ENCODE results near the gene HEMGN.

HEMGN gene

DNA sequence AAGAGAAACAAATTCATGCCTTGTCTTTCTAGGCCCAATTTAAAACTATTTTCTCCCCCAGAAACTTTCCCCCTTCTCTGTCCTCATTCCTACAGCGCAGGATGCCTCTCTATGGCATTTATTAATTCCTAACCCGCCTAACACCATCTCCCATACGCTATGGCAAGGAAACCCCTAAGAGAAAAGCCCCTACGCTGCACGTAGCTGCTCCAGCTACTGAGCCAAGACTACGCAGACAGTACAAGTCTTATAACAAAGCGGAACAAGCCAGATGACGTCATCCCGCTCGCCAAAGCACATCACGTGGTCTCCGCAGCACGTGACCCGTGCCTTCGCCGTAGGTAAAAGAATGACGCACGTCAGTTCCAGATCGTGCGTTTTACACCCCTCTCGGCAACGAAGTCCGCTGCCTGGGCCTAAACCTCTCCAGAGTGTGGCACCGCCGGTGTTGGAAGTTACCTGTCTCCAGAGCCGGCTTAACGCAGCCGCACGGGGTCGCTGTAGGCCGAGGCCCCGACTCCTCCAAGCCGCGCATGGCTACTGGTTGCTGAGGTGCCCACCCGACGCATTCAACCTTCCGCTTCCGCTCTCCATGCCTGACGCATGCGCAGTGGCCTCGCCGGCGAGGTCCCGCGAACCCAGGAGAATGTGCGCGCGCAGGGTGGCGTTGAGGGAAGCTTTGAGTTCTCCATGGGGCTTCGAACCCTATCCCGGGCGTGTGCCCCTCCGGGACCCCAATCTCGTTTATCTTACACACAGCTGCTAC is 15.8 kb downstream of the HEMGN start, which contains the start of gene TRMO:
TSS of gene TRMO (minus strand) at position 542 of the 766 bp plus-strand sequence. CDS start at position 535, 7 bp downstream.
- DNase-seq (ENCODE audit: low read depth): peak; percentile 97
- TF ChIP-seq, protein P1, sequence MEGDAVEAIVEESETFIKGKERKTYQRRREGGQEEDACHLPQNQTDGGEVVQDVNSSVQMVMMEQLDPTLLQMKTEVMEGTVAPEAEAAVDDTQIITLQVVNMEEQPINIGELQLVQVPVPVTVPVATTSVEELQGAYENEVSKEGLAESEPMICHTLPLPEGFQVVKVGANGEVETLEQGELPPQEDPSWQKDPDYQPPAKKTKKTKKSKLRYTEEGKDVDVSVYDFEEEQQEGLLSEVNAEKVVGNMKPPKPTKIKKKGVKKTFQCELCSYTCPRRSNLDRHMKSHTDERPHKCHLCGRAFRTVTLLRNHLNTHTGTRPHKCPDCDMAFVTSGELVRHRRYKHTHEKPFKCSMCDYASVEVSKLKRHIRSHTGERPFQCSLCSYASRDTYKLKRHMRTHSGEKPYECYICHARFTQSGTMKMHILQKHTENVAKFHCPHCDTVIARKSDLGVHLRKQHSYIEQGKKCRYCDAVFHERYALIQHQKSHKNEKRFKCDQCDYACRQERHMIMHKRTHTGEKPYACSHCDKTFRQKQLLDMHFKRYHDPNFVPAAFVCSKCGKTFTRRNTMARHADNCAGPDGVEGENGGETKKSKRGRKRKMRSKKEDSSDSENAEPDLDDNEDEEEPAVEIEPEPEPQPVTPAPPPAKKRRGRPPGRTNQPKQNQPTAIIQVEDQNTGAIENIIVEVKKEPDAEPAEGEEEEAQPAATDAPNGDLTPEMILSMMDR (IDR thresholded peaks at IDR 0.05; ENCODE audit: control insufficient read depth, insufficient read depth, low read depth, low read length, missing control alignments): peak; percentile 72
- peak within 1 kb of the TSS; percentile 74 for H3K4me3 ChIP-seq (ENCODE audit: control insufficient read depth, low read depth, low read length)

DNA sequence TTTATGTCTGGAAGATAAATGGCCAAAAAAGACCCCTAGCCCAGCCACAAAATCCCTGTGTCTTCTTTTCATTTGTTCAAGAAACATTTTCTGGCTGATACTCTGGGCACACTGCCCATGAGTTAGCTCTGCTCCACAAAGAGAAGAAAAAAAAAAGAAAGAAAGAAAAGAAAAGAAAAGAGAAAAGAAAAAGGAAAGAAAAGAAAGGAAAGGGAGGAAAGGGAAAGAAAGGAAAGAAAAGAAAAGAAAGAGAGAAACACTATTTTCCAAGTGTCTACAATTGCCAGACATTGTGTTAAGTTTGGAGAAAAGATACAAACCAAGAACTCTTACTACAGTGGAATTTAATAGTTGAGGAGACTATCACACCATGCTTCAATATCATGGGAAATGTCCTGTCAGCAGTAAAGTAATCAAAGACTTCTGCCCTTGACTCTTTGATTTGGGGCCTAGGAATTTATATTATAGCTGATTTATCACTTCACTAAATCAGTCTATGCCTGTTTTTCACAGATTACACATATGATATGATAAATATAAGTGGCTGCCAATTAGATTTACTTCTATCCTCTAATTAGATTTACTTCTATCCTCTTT is 18.7 kb downstream of the HEMGN start:
- TF ChIP-seq, protein P1 (IDR thresholded peaks at IDR 0.05; ENCODE audit: control insufficient read depth, insufficient read depth, low read depth, low read length, missing control alignments): no peak
- H3K4me3 ChIP-seq (ENCODE audit: control insufficient read depth, low read depth, low read length): no peak overlapping the region
- no peak for DNase-seq (ENCODE audit: low read depth)

DNA sequence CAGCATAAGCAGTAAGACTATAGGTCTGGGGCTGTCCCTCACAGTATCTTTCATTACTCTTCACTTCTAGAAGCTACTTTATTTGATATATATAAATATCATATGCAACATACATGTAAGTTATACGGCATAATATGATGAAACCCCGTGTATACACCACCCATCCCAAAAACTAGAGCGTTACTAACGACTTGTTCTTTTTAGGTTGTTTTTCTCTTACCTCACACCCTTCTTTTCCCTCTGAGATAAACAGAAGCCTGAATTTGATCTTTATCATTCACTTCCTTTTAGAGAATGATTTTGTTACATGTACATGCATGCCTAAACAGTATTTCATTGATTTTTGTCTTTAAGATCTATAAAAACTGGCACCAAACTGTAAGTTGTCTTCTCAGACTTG is 19.4 kb downstream of the HEMGN start:
- TF ChIP-seq, protein P1 (IDR thresholded peaks at IDR 0.05; ENCODE audit: control insufficient read depth, insufficient read depth, low read depth, low read length, missing control alignments): no peak
- H3K4me3 ChIP-seq (ENCODE audit: control insufficient read depth, low read depth, low read length): no peak overlapping the region
- DNase-seq (ENCODE audit: low read depth): no peak

DNA sequence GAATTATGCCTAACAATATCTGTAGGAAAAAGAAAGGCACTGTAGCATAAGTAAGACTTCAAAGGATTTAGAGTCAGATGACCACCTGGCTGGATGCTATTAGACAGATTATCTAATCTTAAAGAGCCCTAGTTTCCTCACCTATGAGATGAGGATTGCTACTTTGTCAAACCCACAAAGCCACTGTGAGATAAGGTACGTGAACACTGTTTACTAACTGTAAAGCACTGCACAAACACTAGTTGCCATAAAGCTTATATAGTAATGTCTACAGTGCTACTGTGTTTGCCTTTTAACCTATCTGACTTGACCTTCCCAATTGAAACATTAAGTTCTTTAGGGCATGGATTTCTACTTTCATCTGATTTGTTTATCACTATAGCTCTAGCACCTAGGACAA is 26.0 kb downstream of the HEMGN start:
- DNase-seq (ENCODE audit: low read depth): no peak
- H3K4me3 ChIP-seq (ENCODE audit: control insufficient read depth, low read depth, low read length): no peak overlapping the region
- TF ChIP-seq, protein P1 (IDR thresholded peaks at IDR 0.05; ENCODE audit: control insufficient read depth, insufficient read depth, low read depth, low read length, missing control alignments): no peak

DNA sequence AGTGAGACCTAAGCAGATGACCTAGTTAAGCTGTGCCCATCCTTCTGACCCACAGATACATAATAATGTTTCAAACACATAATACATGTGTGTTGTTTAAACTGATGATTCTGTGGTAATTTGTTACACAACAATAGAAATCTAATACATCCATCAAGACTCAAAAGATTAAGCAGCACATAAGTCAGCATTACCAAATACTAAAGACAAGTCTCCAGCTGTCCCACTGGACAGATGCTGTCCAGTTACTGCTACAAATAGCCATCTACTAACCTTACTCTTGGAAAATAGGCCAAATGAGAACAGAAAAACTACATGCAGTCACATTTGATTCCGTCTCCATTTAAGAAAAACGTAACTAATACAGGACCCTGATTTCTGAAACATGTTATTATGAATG is 26.4 kb downstream of the HEMGN start:
- H3K4me3 ChIP-seq (ENCODE audit: control insufficient read depth, low read depth, low read length): no peak overlapping the region
- TF ChIP-seq, protein P1 (IDR thresholded peaks at IDR 0.05; ENCODE audit: control insufficient read depth, insufficient read depth, low read depth, low read length, missing control alignments): no peak
- no peak for DNase-seq (ENCODE audit: low read depth)

DNA sequence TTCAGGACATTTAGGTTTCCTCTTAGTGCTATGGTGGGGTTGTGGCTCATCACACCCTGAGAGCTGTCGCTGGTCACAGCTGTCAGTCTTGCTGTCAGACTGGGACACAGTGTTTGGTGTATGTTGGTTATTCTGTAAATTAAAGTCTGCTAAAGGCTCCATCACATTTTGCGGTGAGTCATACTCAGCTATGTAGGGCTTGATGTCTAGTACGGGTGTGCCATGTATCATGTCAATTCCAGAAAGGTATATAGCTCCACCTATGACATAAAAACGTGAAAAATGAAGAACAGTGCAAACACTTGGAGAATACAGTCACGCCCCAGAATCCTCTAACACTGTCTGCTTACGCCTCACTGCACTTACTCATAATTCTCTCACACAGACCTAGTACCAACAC is 27.6 kb downstream of the HEMGN start:
- no peak for DNase-seq (ENCODE audit: low read depth)
- TF ChIP-seq, protein P1 (IDR thresholded peaks at IDR 0.05; ENCODE audit: control insufficient read depth, insufficient read depth, low read depth, low read length, missing control alignments): no peak
- no peak overlapping the region for H3K4me3 ChIP-seq (ENCODE audit: control insufficient read depth, low read depth, low read length)

Measured in AG09309 (cell line).